DMS53 treated with DMSO at 0.1 percent for 48 hours (cell line): Measurements from ENCODE around the gene PLCB2.
A peak's percentile ranks its signal among the peaks of the same experiment; 100 is the strongest.

Experiments used
- DNase-seq: peaks from one replicate; lab custom pipeline; 2025; ENCODE audit not compliant: unreplicated experiment; lab: John Stamatoyannopoulos, UW

The PLCB2 gene

GRCh38 chr15:40239404-40239692, 68.4 kb downstream of the PLCB2 start:
- DNase-seq, result no peak

DNA sequence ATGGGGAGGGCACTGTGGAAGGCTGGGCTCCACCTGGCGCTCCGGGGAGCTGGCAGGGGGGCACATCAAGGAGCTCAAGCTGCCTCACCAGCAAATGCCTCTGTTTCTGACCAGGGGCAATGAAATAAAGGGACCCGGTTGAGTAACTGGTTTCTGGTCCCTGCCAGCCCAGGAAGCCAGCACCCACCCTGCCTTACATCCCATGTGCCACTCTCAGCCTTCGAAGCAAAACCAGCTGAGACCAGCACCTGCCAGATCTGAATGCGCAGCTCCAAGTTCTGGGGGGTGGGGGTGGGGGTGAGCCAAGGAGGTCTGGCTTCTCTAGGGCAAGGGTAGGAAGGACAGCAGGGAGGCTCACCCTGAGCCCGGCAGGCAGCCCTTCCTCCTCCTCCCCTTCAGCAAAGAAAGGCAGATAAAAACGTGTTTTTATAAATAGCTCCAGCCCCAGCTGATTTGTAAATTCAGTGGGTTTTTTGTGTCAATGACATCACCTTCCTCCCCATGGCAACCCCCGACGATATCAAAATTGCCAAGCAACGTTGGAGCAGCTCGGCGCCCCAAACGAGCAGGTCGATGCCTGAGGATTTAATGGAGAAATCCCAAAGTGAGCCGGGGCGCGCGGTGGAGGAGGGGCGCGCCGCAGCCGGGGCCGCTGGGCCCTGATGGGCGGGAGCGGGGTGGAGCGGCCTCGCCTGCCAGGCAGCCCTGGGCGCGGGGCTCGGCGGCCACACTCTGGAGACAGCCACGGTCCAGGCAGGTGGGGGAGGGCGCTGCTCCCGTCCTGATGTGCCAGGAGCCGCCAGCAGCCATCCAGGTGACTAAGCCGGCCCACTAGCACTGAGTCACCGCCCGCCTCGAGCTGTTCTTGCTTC, 69.0 kb downstream of the PLCB2 start, which contains the start of gene PAK6:
Gene PAK6, plus strand, starts transcription at position 532 of the 872 bp plus-strand sequence. CDS start 25,723 bp downstream, outside the sequence.
- peak; percentile 28 for DNase-seq
